ENCODE measurements around the gene USP31.

USP31 gene

DNA sequence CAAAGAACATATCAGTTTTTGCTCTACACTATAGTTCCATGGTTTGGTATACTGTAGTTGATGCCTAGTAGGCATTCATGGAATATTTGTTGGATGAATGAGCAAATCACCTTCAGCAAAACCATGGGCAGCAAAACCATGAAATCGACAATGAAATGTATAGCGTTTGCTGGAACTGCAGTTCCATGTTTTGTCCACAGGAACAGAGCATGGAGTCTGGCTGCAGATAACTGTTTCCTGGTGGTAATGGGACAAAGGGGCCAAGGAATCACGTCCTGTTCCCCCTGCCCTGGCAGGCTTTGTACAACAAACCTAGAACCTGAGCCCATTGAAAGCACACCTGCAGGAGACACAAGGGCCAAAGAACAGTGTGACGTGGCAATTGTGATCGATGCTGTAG, 101.1 kb downstream of the USP31 start:
- Histone ChIP-seq H3K27ac (ENCODE audit: low read depth, low read length, poor library complexity, severe bottlenecking) (no peak overlapping the region), H3K4me1 (ENCODE audit: insufficient read depth, low read length, severe bottlenecking) (no peaks in the 10 kb centered on the region), H3K9me3 (ENCODE audit: low read length) (0 out of 2 replicates have a peak, but pooled peaks cover 3% of the 10 kb centered on the region), H3K36me3 (ENCODE audit: insufficient read depth, low read length) (no peaks in the 10 kb centered on the region), H3K4me2 (ENCODE audit: low read length) (no peak overlapping the region), H4K20me1 (ENCODE audit: insufficient read depth, low read length) (no peaks in the 10 kb centered on the region), H3K27me3 (ENCODE audit: insufficient read depth, low read length) (no peaks in the 10 kb centered on the region; the same call in 1 of the 2 replicates), H3F3A (ENCODE audit: insufficient read depth, low read length) (no peaks in the 10 kb centered on the region), H3K79me2 (ENCODE audit: insufficient read depth, low read length) (no peaks in the 10 kb centered on the region), H3K9ac (ENCODE audit: low read length) (no peak overlapping the region), H3K9me2 (ENCODE audit: low read depth, low read length) (no peaks in the 10 kb centered on the region; the same call in 1 of the 2 replicates), H2AFZ (ENCODE audit: low read length) (no peak overlapping the region), H3K4me3 (ENCODE audit: low read depth, low read length, poor library complexity, severe bottlenecking) (no peak overlapping the region)
- no peak for TF ChIP-seq EZH2 (IDR thresholded peaks at IDR 0.05; ENCODE audit: borderline replicate concordance, low read length)
- TF ChIP-seq CTCF (IDR thresholded peaks at IDR 0.05; ENCODE audit: low read length) = no peak

DNA sequence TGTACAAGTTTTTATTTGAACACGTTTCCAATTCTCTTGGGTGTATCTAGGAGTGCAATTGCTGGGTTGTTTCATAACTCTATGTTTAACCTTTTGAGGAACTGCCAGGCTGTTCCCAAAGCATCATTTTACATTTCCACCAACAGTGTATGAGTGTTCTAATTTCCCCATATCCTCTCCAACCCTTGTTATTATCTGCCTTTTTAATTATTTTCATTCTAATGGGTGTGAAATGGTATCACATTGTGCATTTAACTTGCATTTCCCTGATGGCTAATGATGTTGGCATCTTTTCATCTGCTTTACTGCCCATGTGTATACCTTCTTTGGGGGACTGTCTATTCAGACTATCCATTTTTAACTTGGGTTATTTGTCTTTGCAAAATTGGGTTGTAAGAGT, 104.2 kb downstream of the USP31 start:
- H3F3A ChIP-seq (ENCODE audit: insufficient read depth, low read length) = no peaks in the 10 kb centered on the region

GRCh38 chr16:23040246-23040645, 109.0 kb downstream of the USP31 start:
- H3K36me3 ChIP-seq (ENCODE audit: insufficient read depth, low read length) = no peaks in the 10 kb centered on the region

More for the DNA sequence above, 104.2 kb downstream of the USP31 start:
- H3K9me2 ChIP-seq (ENCODE audit: low read depth, low read length) = no peaks in the 10 kb centered on the region; the same call in 1 of the 2 replicates
- H2AFZ ChIP-seq (ENCODE audit: low read length) = no peak overlapping the region
- no peak for TF ChIP-seq EZH2 (IDR thresholded peaks at IDR 0.05; ENCODE audit: borderline replicate concordance, low read length)
- no peak for TF ChIP-seq CTCF (IDR thresholded peaks at IDR 0.05; ENCODE audit: low read length)
- no peaks in the 10 kb centered on the region for H3K27me3 ChIP-seq (ENCODE audit: insufficient read depth, low read length)
- H3K9ac ChIP-seq (ENCODE audit: low read length) = no peak overlapping the region
- H3K36me3 ChIP-seq (ENCODE audit: insufficient read depth, low read length) = no peaks in the 10 kb centered on the region
- H3K79me2 ChIP-seq (ENCODE audit: insufficient read depth, low read length) = no peaks in the 10 kb centered on the region
- H4K20me1 ChIP-seq (ENCODE audit: insufficient read depth, low read length) = no peaks in the 10 kb centered on the region
- H3K9me3 ChIP-seq (ENCODE audit: low read length) = 0 out of 2 replicates have a peak, but pooled peaks cover 3% of the 10 kb centered on the region
- H3K4me2 ChIP-seq (ENCODE audit: low read length) = no peak overlapping the region
- no peak overlapping the region for H3K4me3 ChIP-seq (ENCODE audit: low read depth, low read length, poor library complexity, severe bottlenecking)
- no peaks in the 10 kb centered on the region for H3K4me1 ChIP-seq (ENCODE audit: insufficient read depth, low read length, severe bottlenecking)
- no peak overlapping the region for H3K27ac ChIP-seq (ENCODE audit: low read depth, low read length, poor library complexity, severe bottlenecking)

More at GRCh38 chr16:23040246-23040645, 109.0 kb downstream of the USP31 start:
- TF ChIP-seq CTCF (IDR thresholded peaks at IDR 0.05; ENCODE audit: low read length) (no peak), EZH2 (IDR thresholded peaks at IDR 0.05; ENCODE audit: borderline replicate concordance, low read length) (no peak)
- Histone ChIP-seq H3K9ac (ENCODE audit: low read length) (no peak overlapping the region), H3F3A (ENCODE audit: insufficient read depth, low read length) (no peaks in the 10 kb centered on the region), H3K4me3 (ENCODE audit: low read depth, low read length, poor library complexity, severe bottlenecking) (no peak overlapping the region), H3K27ac (ENCODE audit: low read depth, low read length, poor library complexity, severe bottlenecking) (no peak overlapping the region), H3K9me2 (ENCODE audit: low read depth, low read length) (no peaks in the 10 kb centered on the region), H3K9me3 (ENCODE audit: low read length) (0 out of 2 replicates have a peak, but pooled peaks cover 3% of the 10 kb centered on the region), H4K20me1 (ENCODE audit: insufficient read depth, low read length) (no peaks in the 10 kb centered on the region), H3K4me1 (ENCODE audit: insufficient read depth, low read length, severe bottlenecking) (no peaks in the 10 kb centered on the region), H3K79me2 (ENCODE audit: insufficient read depth, low read length) (no peaks in the 10 kb centered on the region), H2AFZ (ENCODE audit: low read length) (no peak overlapping the region), H3K27me3 (ENCODE audit: insufficient read depth, low read length) (no peaks in the 10 kb centered on the region), H3K4me2 (ENCODE audit: low read length) (no peak overlapping the region)

All from OCI-LY1 (cell line).